ENCODE results near the gene COPS8. TPM values are rescaled to one million over a fixed set of nuclear protein-coding genes. Genes with fewer than 3 reads are reported as not detected.

Gene COPS8
- total RNA-seq, 3 donors from 2014 or later (not counting 1 experiment from before 2014, with no cell fraction given) = 51.8 to 57.9 (median 53.9) TPM

DNA sequence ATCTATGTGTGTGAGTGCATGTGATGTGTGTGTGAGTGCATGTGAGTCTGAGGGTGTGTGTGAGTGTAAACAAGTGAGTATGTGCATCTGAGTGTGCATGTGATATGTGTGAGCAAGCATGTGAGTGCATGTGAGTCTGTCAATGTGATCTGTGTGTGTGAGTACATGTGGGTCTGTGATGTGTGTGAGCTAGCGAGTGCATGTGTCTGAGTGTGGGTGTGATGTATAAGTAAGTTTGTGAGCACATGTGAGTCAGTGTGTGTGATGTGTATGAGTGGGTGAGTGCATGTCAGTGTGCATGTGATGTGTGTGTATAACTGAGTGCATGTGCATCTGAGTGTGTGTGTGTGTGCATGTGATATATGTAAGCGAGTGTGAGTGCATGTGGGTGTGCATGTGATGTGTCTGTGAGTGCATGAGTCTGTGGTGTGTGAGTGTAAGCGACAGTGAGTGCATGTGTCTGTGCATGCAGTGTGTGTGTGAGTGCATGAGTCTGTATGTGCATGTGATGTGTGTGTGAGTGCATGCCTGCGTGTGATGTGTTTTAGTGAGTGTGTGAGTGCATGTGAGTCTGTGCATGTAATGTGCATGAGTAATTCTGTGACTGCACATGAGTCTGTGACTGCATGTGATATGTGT, 44.1 kb downstream of the COPS8 start:
- Mint-ChIP-seq H3K4me3 (no peak overlapping the region), H3K27ac (no peak overlapping the region), H3K9me3 (no peaks in the 10 kb centered on the region), H3K36me3 (no peaks in the 10 kb centered on the region), H3K4me1 (no peaks in the 10 kb centered on the region), H3K27me3 (ENCODE audit: low read depth in 2 of 2) (no peaks in the 10 kb centered on the region)
- Histone ChIP-seq H3K9me3 (ENCODE audit: control insufficient read depth, insufficient read depth, low read length) (no peaks in the 10 kb centered on the region), H3K27ac (ENCODE audit: low read length) (no peak overlapping the region), H3K36me3 (ENCODE audit: control insufficient read depth, insufficient read depth, low read length) (no peaks in the 10 kb centered on the region), H3K4me1 (ENCODE audit: control insufficient read depth, insufficient read depth, low read length) (no peaks in the 10 kb centered on the region), H3K4me3 (ENCODE audit: low read length) (no peak overlapping the region), H3K27me3 (ENCODE audit: control insufficient read depth, insufficient read depth, low read length) (no peaks in the 10 kb centered on the region)
- TF ChIP-seq, protein P1, sequence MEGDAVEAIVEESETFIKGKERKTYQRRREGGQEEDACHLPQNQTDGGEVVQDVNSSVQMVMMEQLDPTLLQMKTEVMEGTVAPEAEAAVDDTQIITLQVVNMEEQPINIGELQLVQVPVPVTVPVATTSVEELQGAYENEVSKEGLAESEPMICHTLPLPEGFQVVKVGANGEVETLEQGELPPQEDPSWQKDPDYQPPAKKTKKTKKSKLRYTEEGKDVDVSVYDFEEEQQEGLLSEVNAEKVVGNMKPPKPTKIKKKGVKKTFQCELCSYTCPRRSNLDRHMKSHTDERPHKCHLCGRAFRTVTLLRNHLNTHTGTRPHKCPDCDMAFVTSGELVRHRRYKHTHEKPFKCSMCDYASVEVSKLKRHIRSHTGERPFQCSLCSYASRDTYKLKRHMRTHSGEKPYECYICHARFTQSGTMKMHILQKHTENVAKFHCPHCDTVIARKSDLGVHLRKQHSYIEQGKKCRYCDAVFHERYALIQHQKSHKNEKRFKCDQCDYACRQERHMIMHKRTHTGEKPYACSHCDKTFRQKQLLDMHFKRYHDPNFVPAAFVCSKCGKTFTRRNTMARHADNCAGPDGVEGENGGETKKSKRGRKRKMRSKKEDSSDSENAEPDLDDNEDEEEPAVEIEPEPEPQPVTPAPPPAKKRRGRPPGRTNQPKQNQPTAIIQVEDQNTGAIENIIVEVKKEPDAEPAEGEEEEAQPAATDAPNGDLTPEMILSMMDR (IDR thresholded peaks at IDR 0.05) = no peak
- DNase-seq (no peak), ATAC-seq (no peak)
- 96% methylated on average over 4 of the region's 4 CpGs for WGBS (ENCODE audit: insufficient coverage)
- intact Hi-C loops (cut with micrococcal nuclease) = no loop called here

DNA sequence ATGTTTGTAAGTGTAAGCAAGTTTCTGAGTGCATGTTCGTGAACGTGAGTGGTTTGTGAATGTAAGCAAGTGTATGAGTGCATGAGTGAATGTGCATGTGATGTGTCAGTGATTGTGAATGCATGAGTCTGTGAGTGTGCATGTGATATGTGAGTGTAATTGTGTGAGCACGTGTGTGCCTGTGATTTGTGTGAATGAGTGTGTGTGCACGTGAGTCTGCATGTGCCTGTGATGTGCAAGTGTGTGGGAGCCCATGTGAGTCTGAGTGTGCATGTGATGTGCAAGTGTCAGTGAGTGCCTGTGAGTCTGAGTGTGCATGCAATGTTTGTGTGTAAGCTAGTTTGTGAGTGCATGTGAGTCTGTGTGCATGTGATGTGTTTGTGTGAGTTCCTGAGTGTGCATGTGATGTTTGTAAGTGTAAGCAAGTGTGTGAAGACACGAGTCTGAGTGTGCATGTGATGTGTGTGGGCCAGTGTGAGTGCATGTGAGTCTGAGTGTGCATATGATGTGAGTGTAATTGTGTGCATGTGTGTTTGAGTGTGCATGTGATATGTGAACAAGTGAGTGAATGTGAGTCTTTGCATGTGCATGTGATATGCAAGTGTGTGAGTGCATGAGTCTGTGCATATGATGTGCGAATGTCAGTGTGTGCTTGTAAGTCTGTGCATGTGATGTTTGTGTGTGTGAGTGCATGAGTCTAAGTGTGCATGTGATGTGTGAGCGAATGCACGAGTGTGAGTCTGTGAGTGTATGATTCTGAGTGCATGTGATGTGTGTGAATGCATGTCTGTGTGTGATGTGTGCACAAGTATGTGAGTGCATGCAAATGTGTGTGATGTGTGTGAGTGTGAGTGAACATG, 45.1 kb downstream of the COPS8 start:
- H3K27ac ChIP-seq (ENCODE audit: low read length) = no peak overlapping the region
- no peak for ATAC-seq
- Mint-ChIP-seq H3K27ac (no peak overlapping the region), H3K27me3 (ENCODE audit: low read depth in 2 of 2) (no peaks in the 10 kb centered on the region), H3K36me3 (no peaks in the 10 kb centered on the region), H3K9me3 (no peaks in the 10 kb centered on the region), H3K4me3 (no peak overlapping the region), H3K4me1 (no peaks in the 10 kb centered on the region)
- intact Hi-C loops (cut with micrococcal nuclease) = no loop called here
- WGBS (ENCODE audit: insufficient coverage) = 89% methylated on average over 8 of the region's 8 CpGs
- TF ChIP-seq, protein P1 (IDR thresholded peaks at IDR 0.05) = no peak
- H3K27me3 ChIP-seq (ENCODE audit: control insufficient read depth, insufficient read depth, low read length) = no peaks in the 10 kb centered on the region
- H3K36me3 ChIP-seq (ENCODE audit: control insufficient read depth, insufficient read depth, low read length) = no peaks in the 10 kb centered on the region
- no peak for DNase-seq
- no peaks in the 10 kb centered on the region for H3K4me1 ChIP-seq (ENCODE audit: control insufficient read depth, insufficient read depth, low read length)
- H3K4me3 ChIP-seq (ENCODE audit: low read length) = no peak overlapping the region
- H3K9me3 ChIP-seq (ENCODE audit: control insufficient read depth, insufficient read depth, low read length) = no peaks in the 10 kb centered on the region

DNA sequence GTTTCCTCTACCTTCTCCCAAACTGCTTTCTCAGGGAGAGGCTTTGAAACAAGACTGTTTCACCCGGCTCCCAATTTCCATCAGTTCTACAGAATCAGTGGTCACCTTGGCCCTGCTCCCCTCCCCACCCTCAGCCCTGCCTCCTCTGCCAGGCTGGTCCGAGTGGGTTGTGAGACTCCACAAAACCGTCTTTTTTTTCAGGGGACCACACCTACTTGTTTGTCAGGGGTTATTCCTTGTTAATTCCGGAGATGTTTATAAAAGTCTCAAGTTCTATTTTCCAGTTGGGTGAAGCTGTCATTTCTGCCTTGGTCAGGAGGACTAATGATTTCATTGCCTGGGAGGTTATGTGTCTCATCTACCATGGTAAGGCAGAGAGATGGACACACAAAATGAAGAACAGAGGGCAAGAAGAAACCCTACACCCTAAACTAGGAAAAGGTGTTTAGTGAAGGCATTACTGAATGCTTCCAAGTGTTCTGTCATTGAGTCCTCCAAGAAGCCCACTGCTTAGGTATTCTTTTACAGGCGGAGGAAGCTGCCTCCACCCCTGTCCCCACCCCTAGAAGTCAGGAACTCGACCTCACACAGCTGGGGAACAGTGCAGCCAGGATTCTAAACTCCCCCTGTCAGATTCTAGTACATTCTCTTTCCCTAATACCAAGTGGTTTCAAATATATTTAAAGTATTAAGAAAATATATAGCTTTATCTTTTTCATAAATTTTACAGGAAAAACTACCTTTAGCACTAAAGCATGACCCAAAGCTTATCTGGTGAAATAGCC, 46.3 kb downstream of the COPS8 start:
- WGBS (ENCODE audit: insufficient coverage) = 81% methylated on average over 6 of the region's 6 CpGs
- no peak overlapping the region for H3K4me3 ChIP-seq (ENCODE audit: low read length)
- Mint-ChIP-seq H3K9me3 (no peaks in the 10 kb centered on the region), H3K4me3 (no peak overlapping the region), H3K36me3 (no peaks in the 10 kb centered on the region), H3K27me3 (ENCODE audit: low read depth in 2 of 2) (peaks cover 0 to under 1% of the 10 kb centered on the region in 2 donors), H3K4me1 (no peaks in the 10 kb centered on the region), H3K27ac (no peak overlapping the region)
- H3K27me3 ChIP-seq (ENCODE audit: control insufficient read depth, insufficient read depth, low read length) = no peaks in the 10 kb centered on the region
- H3K36me3 ChIP-seq (ENCODE audit: control insufficient read depth, insufficient read depth, low read length) = no peaks in the 10 kb centered on the region
- H3K27ac ChIP-seq (ENCODE audit: low read length) = no peak overlapping the region
- TF ChIP-seq, protein P1 (IDR thresholded peaks at IDR 0.05) = no peak
- no peaks in the 10 kb centered on the region for H3K9me3 ChIP-seq (ENCODE audit: control insufficient read depth, insufficient read depth, low read length)
- intact Hi-C loops (cut with micrococcal nuclease) = no loop called here
- H3K4me1 ChIP-seq (ENCODE audit: control insufficient read depth, insufficient read depth, low read length) = no peaks in the 10 kb centered on the region
- ATAC-seq (no peak), DNase-seq (no peak)
